ENCODE results near the gene SLF1.

SLF1 gene

GRCh38 chr5:94689908-94690307 is 71.4 kb downstream of the SLF1 start:
- Histone ChIP-seq H3K79me2 (ENCODE audit: control insufficient read depth, low read length) (no peaks in the 10 kb centered on the region), H3K27me3 (ENCODE audit: control insufficient read depth, low read length) (no peaks in the 10 kb centered on the region), H3F3A (ENCODE audit: control insufficient read depth, insufficient read depth) (peaks cover 4% of the 10 kb centered on the region; the same call in 1 of the 2 replicates), H3K4me2 (ENCODE audit: low read length) (no peak overlapping the region), H3K36me3 (ENCODE audit: control insufficient read depth, low read length) (peaks cover 54% of the 10 kb centered on the region), H3K9me2 (replicated peaks; ENCODE audit: control insufficient read depth, low read length) (no peaks in the 10 kb centered on the region), H3K9me3 (ENCODE audit: control insufficient read depth, insufficient read depth, low read length) (no peaks in the 10 kb centered on the region), H3K27ac (ENCODE audit: low read depth, low read length) (no peak overlapping the region), H3K4me3 (ENCODE audit: low read length) (no peak overlapping the region), H4K20me1 (ENCODE audit: control insufficient read depth, insufficient read depth, low read depth, low read length) (no peaks in the 10 kb centered on the region), H3K4me1 (ENCODE audit: control insufficient read depth, low read length) (no peaks in the 10 kb centered on the region)
- TF ChIP-seq CTCF (IDR thresholded peaks at IDR 0.05; ENCODE audit: low read depth, low read length, poor library complexity, severe bottlenecking), result no peak
- TF ChIP-seq EZH2phosphoT487 (IDR thresholded peaks at IDR 0.05; ENCODE audit: borderline replicate concordance, low read length), result no peak

GRCh38 chr5:94690778-94691177 is 72.3 kb downstream of the SLF1 start:
- H3F3A ChIP-seq (ENCODE audit: control insufficient read depth, insufficient read depth), result peaks cover 4% of the 10 kb centered on the region; the same call in 1 of the 2 replicates

GRCh38 chr5:94691291-94691690 is 72.8 kb downstream of the SLF1 start:
- H3K27me3 ChIP-seq (ENCODE audit: control insufficient read depth, low read length), result no peaks in the 10 kb centered on the region
- H3K4me3 ChIP-seq (ENCODE audit: low read length), result no peak overlapping the region
- no peaks in the 10 kb centered on the region for H3K4me1 ChIP-seq (ENCODE audit: control insufficient read depth, low read length)
- H3F3A ChIP-seq (ENCODE audit: control insufficient read depth, insufficient read depth), result peaks cover 4% of the 10 kb centered on the region; the same call in 1 of the 2 replicates
- peaks cover 57% of the 10 kb centered on the region for H3K36me3 ChIP-seq (ENCODE audit: control insufficient read depth, low read length)
- no peak overlapping the region for H3K4me2 ChIP-seq (ENCODE audit: low read length)
- TF ChIP-seq CTCF (IDR thresholded peaks at IDR 0.05; ENCODE audit: low read depth, low read length, poor library complexity, severe bottlenecking), result no peak
- no peak for TF ChIP-seq EZH2phosphoT487 (IDR thresholded peaks at IDR 0.05; ENCODE audit: borderline replicate concordance, low read length)
- no peaks in the 10 kb centered on the region for H3K79me2 ChIP-seq (ENCODE audit: control insufficient read depth, low read length)
- H4K20me1 ChIP-seq (ENCODE audit: control insufficient read depth, insufficient read depth, low read depth, low read length), result no peaks in the 10 kb centered on the region
- H3K9me2 ChIP-seq (replicated peaks; ENCODE audit: control insufficient read depth, low read length), result no peaks in the 10 kb centered on the region
- no peak overlapping the region for H3K27ac ChIP-seq (ENCODE audit: low read depth, low read length)
- no peaks in the 10 kb centered on the region for H3K9me3 ChIP-seq (ENCODE audit: control insufficient read depth, insufficient read depth, low read length)

More at GRCh38 chr5:94690778-94691177, 72.3 kb downstream of the SLF1 start:
- Histone ChIP-seq H3K9me3 (ENCODE audit: control insufficient read depth, insufficient read depth, low read length) (no peaks in the 10 kb centered on the region), H3K4me2 (ENCODE audit: low read length) (no peak overlapping the region), H3K79me2 (ENCODE audit: control insufficient read depth, low read length) (no peaks in the 10 kb centered on the region), H3K27me3 (ENCODE audit: control insufficient read depth, low read length) (no peaks in the 10 kb centered on the region), H3K9me2 (replicated peaks; ENCODE audit: control insufficient read depth, low read length) (no peaks in the 10 kb centered on the region), H3K27ac (ENCODE audit: low read depth, low read length) (no peak overlapping the region), H3K4me1 (ENCODE audit: control insufficient read depth, low read length) (no peaks in the 10 kb centered on the region), H3K36me3 (ENCODE audit: control insufficient read depth, low read length) (peaks cover 57% of the 10 kb centered on the region), H4K20me1 (ENCODE audit: control insufficient read depth, insufficient read depth, low read depth, low read length) (no peaks in the 10 kb centered on the region), H3K4me3 (ENCODE audit: low read length) (no peak overlapping the region)
- TF ChIP-seq CTCF (IDR thresholded peaks at IDR 0.05; ENCODE audit: low read depth, low read length, poor library complexity, severe bottlenecking) (no peak), EZH2phosphoT487 (IDR thresholded peaks at IDR 0.05; ENCODE audit: borderline replicate concordance, low read length) (no peak)

Data from DOHH2 (cell line).